ENCODE data around the gene TMA7.

- TF ChIP-seq PHF21A (CRISPR knock-in tag; IDR thresholded peaks at IDR 0.05): no peak
- TF ChIP-seq ZNF12 (CRISPR knock-in tag; IDR thresholded peaks at IDR 0.05): no peak
- TF ChIP-seq BRCA1 (CRISPR knock-in tag; IDR thresholded peaks at IDR 0.05): no peak
- TF ChIP-seq ZMAT5 (CRISPR knock-in tag; IDR thresholded peaks at IDR 0.05; ENCODE audit: borderline replicate concordance, low read depth): no peak
- TF ChIP-seq ZNF816 (CRISPR knock-in tag; IDR thresholded peaks at IDR 0.05; ENCODE audit: borderline replicate concordance): no peak
- no peak for TF ChIP-seq FOXP4 (CRISPR knock-in tag; IDR thresholded peaks at IDR 0.05)
- TF ChIP-seq NFIC (IDR thresholded peaks at IDR 0.05; ENCODE audit: low read length): no peak
- TF ChIP-seq PAXIP1 (CRISPR knock-in tag; conservative IDR thresholded peaks at IDR 0.05): no peak
- TF ChIP-seq KLF15 (CRISPR knock-in tag; IDR thresholded peaks at IDR 0.05; ENCODE audit: borderline replicate concordance): no peak
Observed at GRCh38 chr3:48476426-48477053, 36.5 kb downstream of the TMA7 start.
